Measurements from ENCODE around the gene PLET1.

- TF ChIP-seq CTCF (IDR thresholded peaks at IDR 0.05; ENCODE audit: low read length) (no peak), EZH2 (IDR thresholded peaks at IDR 0.05; ENCODE audit: borderline replicate concordance, low read length) (no peak)
Measured at GRCh38 chr11:112291191-112291590, 30.5 kb upstream of the PLET1 start.
